Stomach (tissue), 9 donors: Measurements from ENCODE around the gene SCAMP2. TPM values are rescaled to one million over a fixed set of nuclear protein-coding genes. Genes with fewer than 3 reads are reported as not detected.

ENCODE experiments used
- DNase-seq, 2 donors: peaks; one replicate each; pipeline versions ENCODE4 v3.0.0 to v3.0.0-alpha.2; 2013 to 2019
- H3K27ac ChIP-seq, 5 donors: fragments of 200-600 bp in 4 of 5; sonication (generic) in 4 of 5; one replicate each; pipeline ENCODE4 v1.5.1; 2013 to 2019; ENCODE audit warnings: mild to moderate bottlenecking in 1 of 5, moderate library complexity in 1 of 5
- H3K27me3 ChIP-seq, 3 donors: fragments of 200-600 bp; sonication (generic); one replicate each; pipeline ENCODE4 v1.5.1; 2017 to 2019; ENCODE audit warnings: mixed run types in 1 of 3
- H3K36me3 ChIP-seq, 4 donors: fragments of 200-600 bp; sonication (generic); 1 replicate in 3 of 4; 2 replicates in 1 of 4; pipeline ENCODE4 v1.5.1; 2016 to 2019
- H3K4me1 ChIP-seq, 4 donors: fragments of 200-600 bp; sonication (generic); one replicate each; pipeline ENCODE4 v1.5.1; 2016 to 2019
- H3K4me3 ChIP-seq, 4 donors: fragments of 200-600 bp; sonication (generic) in 3 of 4; one replicate each; pipeline ENCODE4 v1.5.1; 2016 to 2019; ENCODE audit warnings: mild to moderate bottlenecking in 1 of 4
- H3K9me3 ChIP-seq, 4 donors: fragments of 200-600 bp; sonication (generic); one replicate each; pipeline ENCODE4 v1.5.1; 2016 to 2019
- CTCF ChIP-seq, 7 experiments: fragments of 450-650 bp in 4 of 7; fragments of 200-600 bp in 3 of 7; sonication (generic) in 3 of 7; IDR thresholded peaks; one replicate each; pipeline ENCODE4 v1.5.1; 2016 to 2019; ENCODE audit warnings: antibody characterized with exemption in 7 of 7, control low read depth in 2 of 7, mild to moderate bottlenecking in 1 of 7
- EP300 ChIP-seq: sonication (generic); formaldehyde crosslinking; IDR thresholded peaks from one replicate; pipeline ENCODE4 v1.6.1; 2017; ENCODE audit warnings: antibody characterized with exemption
- POLR2A ChIP-seq, 4 donors: fragments of 450-650 bp; IDR thresholded peaks; one replicate each; pipeline ENCODE4 v1.6.1; 2016; ENCODE audit warnings: antibody characterized with exemption in 4 of 4, control low read depth in 2 of 4, mild to moderate bottlenecking in 1 of 4, moderate library complexity in 1 of 4
- POLR2AphosphoS5 ChIP-seq, 3 donors: sonication (generic); formaldehyde crosslinking; IDR thresholded peaks; one replicate each; pipeline ENCODE4 v1.6.1; 2016; ENCODE audit warnings: antibody characterized with exemption in 3 of 3
- WGBS, 5 donors: extraction: QIAGEN DNeasy Blood & Tissue Kit in 3 of 5; methylation state at CpG; one replicate each; pipeline versions ENCODE4 v1.1.5 to v1.1.7; 2013 to 2018; 5-methylcytosine and 5-hydroxymethylcytosine counted together
- intact Hi-C: fragments of 100-400 bp; cut with DNase I; formaldehyde crosslinking; loops from one replicate; pipeline ENCODE4 v1.15.1; 2023; ENCODE audit warnings: low total_unique reads
- polyA plus RNA-seq, 3 donors: library from polyadenylated mRNA; stranded (reverse); fragments of 200-250 nt; gene quantifications; one replicate each; pipeline ENCODE4 v1.2.3, GENCODE V29; 2013
- total RNA-seq, 5 donors: library from RNA; depleted of rRNA; stranded (reverse); fragments of >200 nt; gene quantifications; one replicate each; pipeline versions ENCODE4 v1.1.0 to v1.2.3, GENCODE V29; 2014 to 2016
- donor health status: healthy with polysubstance abuse.
- donor health status: Bipolar disorder and iron deficiency.
- donor health status: healthy.

Gene SCAMP2
- total and polyA plus RNA-seq, 8 donors = 16.8 to 134 (median 38.9) TPM

DNA sequence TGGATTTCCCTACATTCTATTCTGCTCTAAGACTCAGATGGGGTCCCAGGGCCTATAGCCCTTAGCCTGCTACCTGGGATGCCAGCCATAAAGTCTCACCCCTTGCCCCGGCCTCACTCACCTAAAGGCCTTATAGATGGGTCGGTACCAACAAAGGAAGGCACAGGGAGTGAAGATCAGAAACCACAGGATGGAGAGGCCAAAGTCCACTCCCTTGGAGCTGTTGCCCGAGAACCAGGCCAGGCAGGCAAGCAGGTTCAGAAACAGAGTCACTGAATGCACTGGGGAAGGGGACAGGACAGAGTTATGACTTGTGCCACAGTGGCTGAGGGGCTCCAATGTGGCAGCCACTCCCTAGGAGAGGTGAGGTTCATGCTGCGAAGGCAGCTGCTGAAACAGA lies 22.8 kb downstream of the SCAMP2 start:
- no peak overlapping the region for H3K27ac ChIP-seq
- H3K9me3 ChIP-seq = no peaks in the 10 kb centered on the region
- peaks cover 67 to 95% (median 93%) of the 10 kb centered on the region in 4 donors for H3K36me3 ChIP-seq
- H3K27me3 ChIP-seq = no peaks in the 10 kb centered on the region
- H3K4me3 ChIP-seq = no peak overlapping the region
- no peak for DNase-seq
- intact Hi-C loops = no loop called here
- H3K4me1 ChIP-seq = peaks cover 0 to 11% (median 6%) of the 10 kb centered on the region in 4 donors
- 62 to 76% (median 69%) methylated on average over 4 of the region's 4 CpGs for WGBS, 5 donors
- TF ChIP-seq CTCF (IDR thresholded peaks at IDR 0.05) (no peak), POLR2AphosphoS5 (IDR thresholded peaks at IDR 0.05) (no peak), EP300 (no peak), POLR2A (IDR thresholded peaks at IDR 0.05) (no peak)

DNA sequence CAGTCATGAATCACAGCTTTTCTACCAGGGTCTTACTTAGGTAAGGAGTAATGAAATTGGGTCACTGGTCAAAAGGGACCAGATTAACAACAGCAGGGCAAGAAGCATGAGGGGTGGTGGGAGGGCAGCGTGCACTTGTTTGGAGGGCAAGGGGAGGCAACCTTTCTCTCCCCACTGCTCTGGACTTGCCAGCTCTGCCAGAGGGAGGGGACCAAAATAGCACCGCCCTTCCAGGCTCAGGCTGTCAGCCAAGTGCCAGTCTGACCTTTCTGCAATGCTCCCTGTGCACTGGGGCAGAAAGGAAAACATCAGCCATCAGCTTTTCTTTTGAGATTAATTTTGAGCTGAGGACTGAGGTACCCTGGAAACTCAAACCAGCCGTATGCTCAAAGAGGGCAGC lies 25.7 kb downstream of the SCAMP2 start:
- no peaks in the 10 kb centered on the region for H3K27me3 ChIP-seq
- DNase-seq = peak in 1 of 2 donors; percentile 59
- no peak overlapping the region for H3K4me3 ChIP-seq
- intact Hi-C loops = loop anchor here (10.0 kb wide), 1 partner anchor 47 kb away; the partner anchor contains the start of gene MPI
- no peak for TF ChIP-seq POLR2A (IDR thresholded peaks at IDR 0.05)
- no peak for TF ChIP-seq CTCF (IDR thresholded peaks at IDR 0.05)
- no peak for TF ChIP-seq EP300
- TF ChIP-seq POLR2AphosphoS5 (IDR thresholded peaks at IDR 0.05) = no peak
- no peaks in the 10 kb centered on the region for H3K9me3 ChIP-seq
- H3K4me1 ChIP-seq = peaks cover 11 to 34% (median 21%) of the 10 kb centered on the region in 4 donors
- 34 to 62% (median 41%) methylated on average over 3 of the region's 3 CpGs for WGBS, 5 donors
- H3K36me3 ChIP-seq = peaks cover 55 to 83% (median 81%) of the 10 kb centered on the region in 4 donors
- H3K27ac ChIP-seq = no peak overlapping the region

GRCh38 chr15:74845581-74845980 lies 27.6 kb downstream of the SCAMP2 start:
- Histone ChIP-seq H3K27ac (peak overlapping the region in 3 of 5 donors; percentile 5 to 53 (median 36)), H3K4me3 (no peak overlapping the region), H3K4me1 (peaks cover 22 to 53% (median 35%) of the 10 kb centered on the region in 4 donors), H3K9me3 (no peaks in the 10 kb centered on the region), H3K36me3 (peaks cover 37 to 76% (median 69%) of the 10 kb centered on the region in 4 donors), H3K27me3 (no peaks in the 10 kb centered on the region)
- no peak for TF ChIP-seq POLR2A (IDR thresholded peaks at IDR 0.05)
- no peak for TF ChIP-seq CTCF (IDR thresholded peaks at IDR 0.05)
- TF ChIP-seq POLR2AphosphoS5 (IDR thresholded peaks at IDR 0.05) = no peak
- TF ChIP-seq EP300 = no peak
- intact Hi-C loops = loop anchor here (10.0 kb wide), 1 partner anchor 49 kb away; the partner anchor contains the start of gene MPI
- no peak for DNase-seq
- 75 to 89% (median 81%) methylated on average over 4 of the region's 4 CpGs for WGBS, 5 donors

DNA sequence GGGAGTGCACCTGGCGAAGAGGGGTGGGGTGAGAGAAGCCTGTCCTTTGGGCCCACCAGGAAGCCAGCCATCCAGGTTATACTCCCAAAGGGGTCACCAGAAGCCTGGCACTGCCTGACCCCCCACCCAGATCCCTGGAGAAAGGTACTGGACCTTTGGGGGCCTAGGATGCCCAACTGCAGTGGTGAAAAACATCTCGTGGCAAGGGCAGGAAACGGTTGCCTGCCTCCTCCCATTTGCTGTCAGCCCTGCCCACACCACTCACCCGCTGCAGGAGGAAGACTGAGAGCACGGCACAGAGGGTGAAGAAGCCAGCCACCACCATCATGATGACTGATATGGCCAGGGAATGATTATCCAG lies 28.0 kb downstream of the SCAMP2 start:
- 52 to 74% (median 72%) methylated on average over 5 of the region's 5 CpGs for WGBS, 5 donors
- no peaks in the 10 kb centered on the region for H3K9me3 ChIP-seq
- H3K4me1 ChIP-seq = peaks cover 22 to 57% (median 37%) of the 10 kb centered on the region in 4 donors
- H3K4me3 ChIP-seq = no peak overlapping the region
- intact Hi-C loops = loop anchor here (10.0 kb wide), 1 partner anchor 50 kb away; the partner anchor contains the start of gene MPI
- peak overlapping the region in 3 of 5 donors; percentile 8 to 53 (median 36) for H3K27ac ChIP-seq
- DNase-seq = no peak
- H3K36me3 ChIP-seq = peaks cover 33 to 76% (median 69%) of the 10 kb centered on the region in 4 donors
- TF ChIP-seq EP300 (no peak), CTCF (IDR thresholded peaks at IDR 0.05) (no peak), POLR2A (IDR thresholded peaks at IDR 0.05) (no peak), POLR2AphosphoS5 (IDR thresholded peaks at IDR 0.05) (no peak)
- H3K27me3 ChIP-seq = no peaks in the 10 kb centered on the region
